ENCODE measurements around the gene LYSMD3. TPM values are rescaled to one million over a fixed set of nuclear protein-coding genes. Genes with fewer than 3 reads are reported as not detected.

Gene LYSMD3
- total and polyA plus RNA-seq, 5 experiments from 2014 or later = 6.6 to 26.9 (median 8.4) TPM

DNA sequence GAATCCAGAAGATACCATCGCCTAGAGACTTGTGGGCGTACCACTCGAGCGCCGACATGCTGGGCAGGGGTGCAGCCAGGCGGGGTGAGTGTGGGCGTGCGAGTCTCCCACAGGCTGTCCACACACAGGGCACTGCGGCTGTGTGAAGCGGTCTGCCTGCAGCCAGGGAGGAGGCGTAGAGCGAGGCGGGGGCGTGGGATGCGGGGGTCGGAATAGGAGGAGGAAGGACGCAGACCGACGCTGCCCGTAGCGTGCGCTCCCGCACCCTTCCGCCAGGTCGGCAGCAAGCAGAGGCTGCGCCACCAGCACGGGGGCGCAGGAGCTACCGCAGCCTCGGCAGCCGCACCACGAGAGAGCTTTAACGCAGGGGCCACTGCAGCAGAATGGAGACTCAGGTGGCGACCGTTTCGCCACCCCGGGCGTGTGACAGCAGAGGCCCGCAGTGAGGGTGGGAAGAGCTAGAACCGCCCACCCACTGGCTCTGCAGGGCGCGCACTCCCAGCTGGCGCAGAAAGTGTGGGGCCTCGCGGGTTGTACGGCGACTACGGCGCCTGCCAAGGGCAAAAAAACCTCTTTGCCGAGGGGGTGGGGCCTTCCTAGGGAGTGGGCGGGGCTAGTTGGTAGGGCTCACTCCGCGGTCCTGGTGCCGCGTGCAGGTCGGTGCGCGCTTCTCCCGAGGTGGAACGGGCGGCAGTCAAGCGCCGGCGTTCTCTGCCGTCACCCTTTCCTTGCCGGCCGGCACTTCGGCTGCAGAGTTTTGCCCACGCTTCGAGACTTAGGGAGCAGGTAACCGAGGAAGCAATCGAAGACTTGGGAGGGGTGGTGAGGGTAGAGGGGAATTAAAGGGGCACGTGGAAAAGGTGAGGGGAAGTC is 54.9 kb downstream of the LYSMD3 start, which contains the start of the genes MBLAC2 and POLR3G:
Gene MBLAC2, minus strand, starts transcription at position 537 of the 873 bp plus-strand sequence. Its CDS starts 479 bp downstream, at position 58.
Gene POLR3G, plus strand, starts transcription at position 630 of the 873 bp plus-strand sequence. CDS start 10,704 bp downstream, outside the sequence.
- no peaks in the 10 kb centered on the region for H3K27me3 Mint-ChIP-seq
- peaks cover 0 to 18% (median 7%) of the 10 kb centered on the region in 9 donors for H3K9me3 Mint-ChIP-seq
- DNase-seq = peak; percentile 84 to 96 (median 92)
- peak; percentile 84 to 86 for ATAC-seq
- POLR2A ChIA-PET = interaction anchor here (0.8 to 3.5 kb wide), 8 partner anchors 9 to 908 kb away, joined by 3 to 69 read pairs (median 9); partner anchors contain the start of genes ARRDC3, CETN3 and LYSMD3
- H3K4me1 Mint-ChIP-seq = peaks cover 23 to 39% (median 35%) of the 10 kb centered on the region in 4 donors
- H3K4me3 Mint-ChIP-seq = peak within 1 kb of the TSS; percentile 92 to 99 (median 98)
- peak within 1 kb of the TSS; percentile 94 to 98 (median 96) for H3K27ac Mint-ChIP-seq
- peaks cover 14 to 22% (median 21%) of the 10 kb centered on the region in 3 donors for H3K36me3 Mint-ChIP-seq

DNA sequence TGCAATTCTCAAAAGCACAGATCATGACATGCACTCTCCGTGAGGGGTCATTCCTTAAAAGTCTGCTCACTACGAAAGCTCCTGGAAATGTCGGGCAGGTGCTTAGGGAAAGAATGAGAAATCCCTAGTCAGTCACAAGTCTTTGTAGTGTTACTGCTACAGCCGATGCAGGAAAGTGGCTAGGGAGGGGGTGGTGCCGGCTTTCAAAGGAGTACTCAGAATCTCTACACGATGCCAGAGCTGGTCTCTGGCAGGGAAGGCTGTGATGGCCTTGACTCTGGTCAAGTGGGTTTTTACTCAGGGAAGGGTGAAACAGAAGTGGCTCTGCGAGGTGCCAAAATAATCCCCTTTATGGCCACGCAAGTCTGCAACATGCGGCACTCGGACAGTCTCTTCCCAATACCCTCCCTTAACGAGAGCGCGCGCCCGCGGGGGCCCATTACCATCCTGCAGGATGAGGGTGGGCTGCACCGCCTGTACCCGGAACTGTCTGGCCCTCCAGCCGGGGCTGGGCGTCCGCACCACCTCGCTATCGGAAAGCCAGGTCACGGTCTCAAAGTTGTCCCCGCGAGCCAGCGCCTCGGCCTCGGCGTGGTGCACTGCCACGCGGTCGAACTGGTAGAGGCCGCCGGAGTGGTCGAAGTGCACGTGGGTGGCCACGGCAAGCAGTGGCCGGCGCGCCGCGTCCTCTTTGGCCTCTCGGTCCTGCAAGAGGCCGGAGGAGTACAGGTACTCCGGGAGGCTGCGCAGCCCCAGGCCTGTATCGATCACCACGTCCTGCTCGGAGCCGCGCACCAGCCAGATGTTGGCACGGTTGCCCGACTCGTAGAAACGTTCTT is 55.8 kb downstream of the LYSMD3 start:
- Mint-ChIP-seq H3K27me3 (no peaks in the 10 kb centered on the region), H3K4me3 (peak overlapping the region; percentile 92 to 99 (median 98)), H3K9me3 (peaks cover 0 to 26% (median 14%) of the 10 kb centered on the region in 9 donors), H3K4me1 (peaks cover 23 to 41% (median 35%) of the 10 kb centered on the region in 4 donors), H3K36me3 (peaks cover 20 to 30% (median 30%) of the 10 kb centered on the region in 3 donors), H3K27ac (peak overlapping the region; percentile 94 to 98 (median 96))
- peak in 1 of 2 donors; percentile 5 for ATAC-seq
- POLR2A ChIA-PET = interaction anchor here (1.1 to 3.5 kb wide), 7 partner anchors 34 to 909 kb away, joined by 3 to 69 read pairs (median 10); partner anchors contain the start of genes ARRDC3, CETN3 and LYSMD3
- DNase-seq = peak in 5 of 10 donors; percentile 6 to 49 (median 19)

DNA sequence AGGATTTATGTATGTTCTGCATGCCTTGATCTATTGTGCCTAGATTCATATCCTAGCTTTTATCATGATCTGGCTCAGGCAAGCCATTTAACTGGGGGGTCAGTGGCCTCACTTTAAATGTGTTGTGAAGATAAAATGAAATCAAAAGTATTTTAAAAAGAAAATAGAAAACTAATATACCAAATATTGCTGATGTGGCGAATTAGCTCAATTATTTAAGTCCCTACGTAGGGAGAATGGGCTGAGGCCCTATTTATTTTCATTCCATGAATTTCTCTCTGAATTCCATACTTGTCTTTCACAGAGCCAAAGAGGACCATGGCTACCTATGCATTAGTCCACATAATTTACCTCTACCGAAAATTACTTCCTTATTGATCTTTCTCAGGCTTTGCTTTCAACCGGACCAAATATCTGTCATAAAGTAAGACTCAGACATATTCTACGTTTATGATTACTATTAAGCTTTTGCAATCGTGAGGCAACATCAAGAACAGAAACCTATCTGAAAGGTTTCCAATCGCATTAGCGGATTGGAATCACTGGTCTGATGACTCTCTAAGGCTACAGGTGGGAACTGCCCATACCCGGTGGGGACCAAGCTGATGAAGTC is 56.5 kb downstream of the LYSMD3 start:
- Mint-ChIP-seq H3K27ac (peak overlapping the region in 9 of 10 donors; percentile 71 to 98 (median 96)), H3K36me3 (peaks cover 24 to 37% (median 37%) of the 10 kb centered on the region in 3 donors), H3K4me3 (peak overlapping the region; percentile 92 to 99 (median 98)), H3K9me3 (peaks cover 0 to 33% (median 21%) of the 10 kb centered on the region in 9 donors), H3K4me1 (peaks cover 23 to 43% (median 35%) of the 10 kb centered on the region in 4 donors), H3K27me3 (no peaks in the 10 kb centered on the region)
- ATAC-seq (no peak), DNase-seq (peak in 1 of 10 donors; percentile 12)
- POLR2A ChIA-PET = interaction anchor here (0.7 to 3.5 kb wide), 4 partner anchors 23 to 908 kb away, joined by 3 to 69 read pairs (median 27); partner anchors contain the start of genes CETN3 and LYSMD3

Other genes starting within 250 kb of the LYSMD3 start
- 10 to 100 TPM; 17.6 to 22.8 TPM for gene CETN3, start 119.8 kb downstream of the LYSMD3 start, total RNA-seq
- gene CETN3, start 119.8 kb downstream of the LYSMD3 start, polyA plus RNA-seq = 10 to 100 TPM; 19.0 to 33.0 (median 26.7) TPM
- gene MBLAC2, start 54.8 kb downstream of the LYSMD3 start, total RNA-seq = 10 to 100 TPM; 15.7 to 15.8 TPM
- gene MBLAC2, start 54.8 kb downstream of the LYSMD3 start, polyA plus RNA-seq = 1 to 10 TPM; 4.7 to 5.7 (median 5.3) TPM
- 1 to 10 TPM; 3.2 TPM for gene POLR3G, start 54.7 kb downstream of the LYSMD3 start, total RNA-seq
- 1 to 10 TPM; 1.9 to 2.8 (median 2.1) TPM for gene POLR3G, start 54.7 kb downstream of the LYSMD3 start, polyA plus RNA-seq
- gene ADGRV1, start 29.2 kb upstream of the LYSMD3 start, total RNA-seq = under 1 TPM; 0.08 to 0.13 TPM
- gene ADGRV1, start 29.2 kb upstream of the LYSMD3 start, polyA plus RNA-seq = under 1 TPM in 1 of 3 donors, not detected in 2; 0.37 TPM

All from naive thymus-derived CD8-positive, alpha-beta T cell (primary cell).